ENCODE results near the gene NGFR.

The NGFR gene

GRCh38 chr17:49518346-49519078 is 23.4 kb downstream of the NGFR start:
- H3K36me3 ChIP-seq (ENCODE audit: control insufficient read depth in 2 of 2, insufficient read depth in 2 of 2, low read length in 2 of 2), result no peaks in the 10 kb centered on the region
- H3K4me3 ChIP-seq (ENCODE audit: low read length in 2 of 2), result no peak overlapping the region
- H3K27ac ChIP-seq (ENCODE audit: low read length), result no peak overlapping the region
- H3K27me3 ChIP-seq (ENCODE audit: control insufficient read depth in 1 of 2, insufficient read depth in 2 of 2, low read length in 2 of 2), result no peaks in the 10 kb centered on the region
- no peak overlapping the region for H3K9ac ChIP-seq (ENCODE audit: low read length in 2 of 2)
- H3K9me3 ChIP-seq (ENCODE audit: control insufficient read depth in 2 of 2, low read length in 2 of 2), result no peaks in the 10 kb centered on the region
- H3K4me1 ChIP-seq (ENCODE audit: control insufficient read depth, insufficient read depth, low read length), result peaks cover 30% of the 10 kb centered on the region

GRCh38 chr17:49519781-49520180 is 24.7 kb downstream of the NGFR start:
- H3K4me1 ChIP-seq (ENCODE audit: control insufficient read depth, insufficient read depth, low read length), result peaks cover 19% of the 10 kb centered on the region
- H3K4me3 ChIP-seq (ENCODE audit: low read length in 2 of 2), result no peak overlapping the region
- no peaks in the 10 kb centered on the region for H3K27me3 ChIP-seq (ENCODE audit: control insufficient read depth in 1 of 2, insufficient read depth in 2 of 2, low read length in 2 of 2)
- no peaks in the 10 kb centered on the region for H3K36me3 ChIP-seq (ENCODE audit: control insufficient read depth in 2 of 2, insufficient read depth in 2 of 2, low read length in 2 of 2)
- no peak overlapping the region for H3K9ac ChIP-seq (ENCODE audit: low read length in 2 of 2)
- H3K9me3 ChIP-seq (ENCODE audit: control insufficient read depth in 2 of 2, low read length in 2 of 2), result no peaks in the 10 kb centered on the region
- H3K27ac ChIP-seq (ENCODE audit: low read length), result no peak overlapping the region

GRCh38 chr17:49520386-49521087 is 25.4 kb downstream of the NGFR start:
- no peak overlapping the region for H3K27ac ChIP-seq (ENCODE audit: low read length)
- H3K4me3 ChIP-seq (ENCODE audit: low read length in 2 of 2), result no peak overlapping the region
- peaks cover 12% of the 10 kb centered on the region for H3K4me1 ChIP-seq (ENCODE audit: control insufficient read depth, insufficient read depth, low read length)
- no peaks in the 10 kb centered on the region for H3K27me3 ChIP-seq (ENCODE audit: control insufficient read depth in 1 of 2, insufficient read depth in 2 of 2, low read length in 2 of 2)
- no peaks in the 10 kb centered on the region for H3K9me3 ChIP-seq (ENCODE audit: control insufficient read depth in 2 of 2, low read length in 2 of 2)
- H3K9ac ChIP-seq (ENCODE audit: low read length in 2 of 2), result no peak overlapping the region
- H3K36me3 ChIP-seq (ENCODE audit: control insufficient read depth in 2 of 2, insufficient read depth in 2 of 2, low read length in 2 of 2), result no peaks in the 10 kb centered on the region

- H3K4me3 ChIP-seq (ENCODE audit: low read length in 2 of 2), result no peak overlapping the region
- H3K9me3 ChIP-seq (ENCODE audit: control insufficient read depth in 2 of 2, low read length in 2 of 2), result no peaks in the 10 kb centered on the region
- H3K4me1 ChIP-seq (ENCODE audit: control insufficient read depth, insufficient read depth, low read length), result peaks cover 7% of the 10 kb centered on the region
- no peaks in the 10 kb centered on the region for H3K36me3 ChIP-seq (ENCODE audit: control insufficient read depth in 2 of 2, insufficient read depth in 2 of 2, low read length in 2 of 2)
- H3K27me3 ChIP-seq (ENCODE audit: control insufficient read depth in 1 of 2, insufficient read depth in 2 of 2, low read length in 2 of 2), result no peaks in the 10 kb centered on the region
- no peak overlapping the region for H3K9ac ChIP-seq (ENCODE audit: low read length in 2 of 2)
- H3K27ac ChIP-seq (ENCODE audit: low read length), result no peak overlapping the region
Observed at GRCh38 chr17:49521088-49521450, 26.0 kb downstream of the NGFR start.

DNA sequence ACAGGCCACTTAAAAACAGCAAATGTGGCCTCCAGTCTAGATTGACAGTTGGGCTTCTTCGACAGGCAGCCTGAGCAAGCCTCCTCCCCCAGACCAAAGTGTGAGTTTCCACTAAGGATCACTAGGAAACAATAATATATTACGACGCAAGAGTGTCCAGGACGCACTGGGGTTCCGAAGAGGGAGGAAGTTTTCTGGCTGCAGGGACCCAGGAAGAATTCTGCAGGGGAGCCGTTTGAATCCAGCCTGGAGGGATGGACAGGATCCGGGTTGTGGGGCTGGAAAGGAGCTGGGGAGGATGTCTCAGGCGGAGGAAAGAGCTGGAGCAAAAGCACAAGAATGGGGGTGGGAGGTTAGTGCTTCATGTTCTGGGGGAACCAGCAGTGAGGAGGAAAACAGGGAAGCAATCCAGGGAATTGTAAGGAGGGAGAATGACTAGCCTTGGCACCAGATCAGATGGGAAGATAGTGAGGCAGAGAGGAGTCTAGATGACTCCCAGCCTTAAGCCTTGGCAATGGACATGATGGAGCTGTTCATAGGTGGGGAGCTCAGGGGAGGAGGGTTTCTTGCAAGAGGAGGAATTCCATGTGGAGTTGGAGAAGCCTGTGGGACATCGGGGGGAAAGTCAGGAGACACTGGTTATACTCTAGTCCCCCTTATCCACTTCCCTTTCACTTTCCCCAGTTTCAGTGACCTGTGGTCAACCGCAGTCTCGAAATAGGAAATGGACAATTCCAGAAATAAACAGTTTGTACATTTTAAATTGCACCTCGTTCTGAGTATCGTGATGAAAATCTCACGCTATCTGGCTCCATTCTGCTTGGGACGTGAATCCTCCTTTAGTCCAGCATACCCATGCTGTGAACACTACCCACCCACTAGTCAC is 26.6 kb downstream of the NGFR start:
- Histone ChIP-seq H3K4me3 (ENCODE audit: low read length in 2 of 2) (no peak overlapping the region), H3K27ac (ENCODE audit: low read length) (no peak overlapping the region), H3K9ac (ENCODE audit: low read length in 2 of 2) (no peak overlapping the region), H3K27me3 (ENCODE audit: control insufficient read depth in 1 of 2, insufficient read depth in 2 of 2, low read length in 2 of 2) (no peaks in the 10 kb centered on the region), H3K36me3 (ENCODE audit: control insufficient read depth in 2 of 2, insufficient read depth in 2 of 2, low read length in 2 of 2) (no peaks in the 10 kb centered on the region), H3K9me3 (ENCODE audit: control insufficient read depth in 2 of 2, low read length in 2 of 2) (no peaks in the 10 kb centered on the region), H3K4me1 (ENCODE audit: control insufficient read depth, insufficient read depth, low read length) (peaks cover 4% of the 10 kb centered on the region)

- peaks cover 4% of the 10 kb centered on the region for H3K4me1 ChIP-seq (ENCODE audit: control insufficient read depth, insufficient read depth, low read length)
- no peaks in the 10 kb centered on the region for H3K9me3 ChIP-seq (ENCODE audit: control insufficient read depth in 2 of 2, low read length in 2 of 2)
- no peak overlapping the region for H3K27ac ChIP-seq (ENCODE audit: low read length)
- H3K36me3 ChIP-seq (ENCODE audit: control insufficient read depth in 2 of 2, insufficient read depth in 2 of 2, low read length in 2 of 2), result no peaks in the 10 kb centered on the region
- no peak overlapping the region for H3K9ac ChIP-seq (ENCODE audit: low read length in 2 of 2)
- H3K27me3 ChIP-seq (ENCODE audit: control insufficient read depth in 1 of 2, insufficient read depth in 2 of 2, low read length in 2 of 2), result no peaks in the 10 kb centered on the region
- no peak overlapping the region for H3K4me3 ChIP-seq (ENCODE audit: low read length in 2 of 2)
Observed at GRCh38 chr17:49522357-49522890, 27.3 kb downstream of the NGFR start.

- no peaks in the 10 kb centered on the region for H3K36me3 ChIP-seq (ENCODE audit: control insufficient read depth in 2 of 2, insufficient read depth in 2 of 2, low read length in 2 of 2)
- no peak overlapping the region for H3K4me3 ChIP-seq (ENCODE audit: low read length in 2 of 2)
- no peaks in the 10 kb centered on the region for H3K9me3 ChIP-seq (ENCODE audit: control insufficient read depth in 2 of 2, low read length in 2 of 2)
- H3K27ac ChIP-seq (ENCODE audit: low read length), result no peak overlapping the region
- no peak overlapping the region for H3K9ac ChIP-seq (ENCODE audit: low read length in 2 of 2)
- H3K27me3 ChIP-seq (ENCODE audit: control insufficient read depth in 1 of 2, insufficient read depth in 2 of 2, low read length in 2 of 2), result peaks cover 0 to 3% of the 10 kb centered on the region in 2 donors
- H3K4me1 ChIP-seq (ENCODE audit: control insufficient read depth, insufficient read depth, low read length), result peaks cover 4% of the 10 kb centered on the region
Observed at GRCh38 chr17:49523196-49523595, 28.1 kb downstream of the NGFR start.

DNA sequence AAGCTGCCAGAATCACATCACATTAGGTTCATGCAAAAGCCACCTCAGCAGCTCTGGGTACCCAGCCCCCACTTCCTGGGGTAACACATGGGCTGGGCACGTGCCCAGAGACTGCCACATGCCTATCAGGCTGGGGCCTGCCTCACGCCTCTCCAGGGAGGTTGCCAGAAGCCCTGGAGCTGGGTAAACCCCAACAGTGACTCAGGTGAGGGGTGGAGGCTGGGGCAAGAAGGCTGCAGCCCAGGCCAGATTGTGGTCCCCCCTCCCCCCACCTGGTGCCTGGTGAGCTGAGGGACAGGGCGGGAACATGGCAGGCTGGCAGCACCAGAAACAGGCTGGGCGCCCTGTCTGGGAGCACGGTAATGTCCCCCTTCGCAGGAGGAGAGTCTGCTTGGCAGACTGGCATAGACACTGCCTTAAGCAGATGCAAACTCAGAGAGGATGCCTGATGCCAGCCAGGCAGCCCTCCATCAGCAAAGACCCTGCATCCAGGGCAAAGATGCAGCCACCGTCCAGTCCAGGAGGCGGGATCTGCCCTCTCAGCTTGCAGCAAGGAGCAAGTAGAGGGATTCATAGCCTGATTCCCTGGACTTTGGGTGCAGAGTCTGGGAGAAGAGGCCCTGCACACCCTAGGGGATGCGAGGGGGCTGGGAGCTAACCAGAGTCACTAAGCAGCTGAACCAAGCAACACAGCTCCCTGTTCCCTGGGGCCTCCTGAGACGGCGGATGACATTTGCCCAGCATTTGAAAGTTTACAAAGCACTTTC is 28.8 kb downstream of the NGFR start:
- Histone ChIP-seq H3K36me3 (ENCODE audit: control insufficient read depth in 2 of 2, insufficient read depth in 2 of 2, low read length in 2 of 2) (no peaks in the 10 kb centered on the region), H3K9ac (ENCODE audit: low read length in 2 of 2) (no peak overlapping the region), H3K27ac (ENCODE audit: low read length) (no peak overlapping the region), H3K4me1 (ENCODE audit: control insufficient read depth, insufficient read depth, low read length) (peaks cover 4% of the 10 kb centered on the region), H3K9me3 (ENCODE audit: control insufficient read depth in 2 of 2, low read length in 2 of 2) (no peaks in the 10 kb centered on the region), H3K4me3 (ENCODE audit: low read length in 2 of 2) (no peak overlapping the region), H3K27me3 (ENCODE audit: control insufficient read depth in 1 of 2, insufficient read depth in 2 of 2, low read length in 2 of 2) (peaks cover 0 to 4% of the 10 kb centered on the region in 2 donors)

DNA sequence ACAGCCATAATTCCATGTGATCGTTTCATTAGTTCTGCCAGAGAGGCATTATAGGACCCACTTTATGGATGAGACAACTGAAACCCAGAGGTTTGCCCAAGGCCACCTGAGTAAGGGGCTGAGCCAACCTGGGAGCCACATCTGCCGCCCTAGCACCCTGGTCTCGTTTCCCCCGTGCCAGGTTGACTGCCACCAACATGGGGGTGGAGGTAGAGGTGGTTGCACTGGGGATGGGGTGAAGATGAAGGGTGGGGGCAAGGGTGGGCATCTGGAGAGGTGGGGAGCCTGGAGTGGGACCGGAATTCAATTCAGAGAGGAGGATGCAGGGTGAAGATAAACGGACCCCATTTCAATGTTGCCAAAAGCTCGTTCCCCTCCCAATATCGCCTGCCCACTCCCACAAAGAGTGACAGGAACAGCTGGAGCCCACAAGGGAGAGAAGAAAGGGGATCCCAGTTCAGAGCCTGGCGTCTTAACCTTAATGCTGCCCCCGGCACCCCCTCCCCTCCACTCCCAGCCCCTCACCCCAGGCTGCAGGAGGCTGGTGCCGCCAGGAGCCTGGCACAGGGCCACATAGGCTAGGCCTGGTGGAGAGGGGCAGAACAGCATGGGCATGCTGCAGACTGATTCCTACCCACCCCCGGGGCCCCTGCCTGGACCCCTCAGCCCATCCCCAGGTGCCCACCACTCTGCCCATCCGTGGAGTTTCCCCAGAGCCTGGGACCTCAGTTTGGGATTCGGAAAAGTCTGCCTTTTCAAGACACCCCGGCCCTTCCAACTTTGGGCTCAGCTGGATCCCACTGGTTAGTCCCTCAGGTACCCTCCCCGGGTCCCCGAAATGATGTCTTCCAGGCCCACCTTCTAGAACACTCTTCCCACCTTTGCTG is 29.6 kb downstream of the NGFR start:
- Histone ChIP-seq H3K4me3 (ENCODE audit: low read length in 2 of 2) (no peak overlapping the region), H3K27ac (ENCODE audit: low read length) (no peak overlapping the region), H3K9me3 (ENCODE audit: control insufficient read depth in 2 of 2, low read length in 2 of 2) (no peaks in the 10 kb centered on the region), H3K4me1 (ENCODE audit: control insufficient read depth, insufficient read depth, low read length) (peaks cover 4% of the 10 kb centered on the region), H3K27me3 (ENCODE audit: control insufficient read depth in 1 of 2, insufficient read depth in 2 of 2, low read length in 2 of 2) (peaks cover 0 to 4% of the 10 kb centered on the region in 2 donors), H3K9ac (ENCODE audit: low read length in 2 of 2) (no peak overlapping the region), H3K36me3 (ENCODE audit: control insufficient read depth in 2 of 2, insufficient read depth in 2 of 2, low read length in 2 of 2) (no peaks in the 10 kb centered on the region)

Data from stomach smooth muscle (tissue), 2 donors.